Activated CD8-positive, alpha-beta memory T cell treated with anti-CD3 and anti-CD28 coated beads for 48 hours (primary cell): Measurements from ENCODE around the gene PITPNM3.

Experiments used
- DNase-seq, 3 experiments: peaks; one replicate each; pipeline ENCODE4 v3.0.0-alpha.2; 2020; ENCODE audit warnings: low read depth in 2 of 3, low spot score in 2 of 3

Gene PITPNM3

DNA sequence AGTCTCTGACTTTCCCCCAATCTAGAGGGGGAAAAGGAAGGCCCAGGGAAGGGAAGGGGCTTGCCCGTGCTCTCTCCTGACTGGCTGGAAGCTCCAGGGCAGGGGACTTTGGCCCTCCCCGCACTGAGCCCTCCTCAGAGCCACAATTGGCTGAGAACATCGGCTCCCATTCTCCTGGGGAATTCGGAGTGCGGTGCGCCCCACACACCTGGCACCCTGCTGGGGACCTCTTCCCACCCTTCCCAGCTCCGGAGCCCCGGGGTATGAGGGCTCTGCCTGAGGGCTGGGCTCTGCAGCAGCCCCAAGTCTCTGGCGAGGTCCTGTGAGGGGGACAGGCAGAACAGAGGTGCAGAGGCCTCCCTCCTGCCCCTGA is 76.1 kb downstream of the PITPNM3 start:
- DNase-seq: no peak

DNA sequence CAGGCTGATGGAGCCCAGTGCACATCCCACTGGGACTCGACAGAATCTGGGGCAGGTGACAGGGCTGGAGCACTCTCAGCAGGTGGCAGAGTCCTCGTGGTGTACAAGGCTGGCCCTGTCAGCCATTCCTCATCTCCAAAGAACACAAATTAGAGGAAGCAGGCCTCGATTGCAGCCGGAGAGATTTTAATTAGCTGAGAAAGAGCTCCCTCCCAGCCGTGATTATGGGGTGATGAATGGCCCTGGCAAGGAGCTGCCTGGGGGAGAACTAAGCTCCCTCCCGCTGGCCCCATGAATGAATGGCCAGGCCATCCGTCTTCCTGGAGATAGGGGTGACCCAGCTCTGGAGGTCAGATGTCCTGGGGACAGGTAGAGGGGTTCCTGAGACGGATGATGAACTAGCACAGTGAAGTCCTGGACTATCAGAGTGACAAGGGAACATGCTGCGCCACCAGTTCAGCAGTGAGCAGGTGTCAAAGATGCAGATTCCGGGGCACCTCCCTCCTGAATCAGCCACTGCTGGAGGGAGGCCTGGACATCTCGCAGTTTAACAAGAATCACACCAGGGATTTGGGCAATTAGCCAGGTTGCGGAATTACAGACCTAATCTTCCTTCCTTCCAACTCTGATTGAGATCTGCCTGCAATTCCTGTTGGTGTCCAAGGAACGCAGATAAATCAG is 76.6 kb downstream of the PITPNM3 start:
- no peak for DNase-seq

DNA sequence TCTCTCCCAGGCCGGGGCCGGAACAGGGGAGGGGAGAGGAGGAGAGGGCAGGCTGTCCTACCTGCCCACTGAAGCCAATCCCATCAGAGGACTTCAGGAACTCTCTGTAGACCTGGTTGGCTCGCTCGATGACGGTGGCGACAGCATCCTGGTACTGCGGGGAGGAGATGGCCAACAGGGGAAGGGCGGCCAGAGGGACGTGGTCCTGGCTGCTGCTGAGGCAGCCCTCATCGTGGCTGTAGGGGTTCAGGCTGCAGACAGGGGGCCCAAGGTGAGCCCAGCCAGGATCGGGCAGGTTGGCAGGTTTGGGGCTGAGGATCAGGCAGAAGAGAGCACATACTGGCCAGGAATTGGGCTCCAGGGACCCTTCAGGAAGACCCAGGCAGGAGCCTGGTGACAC is 77.9 kb downstream of the PITPNM3 start:
- DNase-seq: no peak

DNA sequence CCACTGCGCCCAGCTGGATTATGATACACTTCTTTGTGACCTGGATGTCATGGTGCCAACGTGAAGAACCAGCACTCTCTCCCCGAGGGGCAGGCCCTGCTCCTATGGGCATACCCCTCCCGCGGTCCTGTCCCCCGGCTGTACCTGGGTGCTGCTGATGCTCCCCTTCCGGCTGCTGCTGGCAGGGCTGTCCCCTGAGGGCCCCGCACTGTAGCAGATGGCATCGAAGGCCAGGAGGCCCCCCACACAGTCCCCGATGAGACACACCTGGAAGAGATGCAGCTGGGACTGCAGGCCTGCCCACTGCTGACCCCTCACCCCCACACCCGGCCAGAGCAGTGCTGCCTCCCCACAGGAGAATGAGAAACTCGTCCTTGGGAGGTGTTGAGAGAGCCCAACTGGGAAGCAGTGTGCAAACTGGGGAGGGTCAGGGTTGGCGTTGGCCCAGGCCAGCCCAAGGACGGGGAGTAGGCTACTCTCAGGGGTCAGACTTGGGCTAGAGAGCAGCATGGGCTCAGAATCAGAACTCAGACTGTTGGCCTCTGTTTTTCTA is 78.4 kb downstream of the PITPNM3 start:
- no peak for DNase-seq

DNA sequence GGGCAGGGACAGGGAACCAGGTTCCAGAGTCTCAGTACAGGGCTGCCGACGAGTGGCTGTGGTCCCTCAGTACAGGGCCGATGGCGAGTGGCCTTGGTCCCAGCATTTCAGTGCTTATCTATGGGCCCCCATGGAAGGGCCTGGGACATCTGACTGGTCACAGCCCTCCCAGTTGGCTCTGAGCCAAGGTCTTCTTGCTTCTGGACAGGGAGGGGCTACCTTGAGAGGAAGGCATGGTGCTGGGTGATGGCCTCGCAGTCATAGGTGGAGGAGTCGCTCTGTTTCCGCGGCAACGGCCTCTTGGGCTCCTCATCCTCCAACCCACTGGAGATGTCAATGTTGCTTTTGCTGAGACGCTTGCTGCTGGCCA is 79.6 kb downstream of the PITPNM3 start:
- no peak for DNase-seq

DNA sequence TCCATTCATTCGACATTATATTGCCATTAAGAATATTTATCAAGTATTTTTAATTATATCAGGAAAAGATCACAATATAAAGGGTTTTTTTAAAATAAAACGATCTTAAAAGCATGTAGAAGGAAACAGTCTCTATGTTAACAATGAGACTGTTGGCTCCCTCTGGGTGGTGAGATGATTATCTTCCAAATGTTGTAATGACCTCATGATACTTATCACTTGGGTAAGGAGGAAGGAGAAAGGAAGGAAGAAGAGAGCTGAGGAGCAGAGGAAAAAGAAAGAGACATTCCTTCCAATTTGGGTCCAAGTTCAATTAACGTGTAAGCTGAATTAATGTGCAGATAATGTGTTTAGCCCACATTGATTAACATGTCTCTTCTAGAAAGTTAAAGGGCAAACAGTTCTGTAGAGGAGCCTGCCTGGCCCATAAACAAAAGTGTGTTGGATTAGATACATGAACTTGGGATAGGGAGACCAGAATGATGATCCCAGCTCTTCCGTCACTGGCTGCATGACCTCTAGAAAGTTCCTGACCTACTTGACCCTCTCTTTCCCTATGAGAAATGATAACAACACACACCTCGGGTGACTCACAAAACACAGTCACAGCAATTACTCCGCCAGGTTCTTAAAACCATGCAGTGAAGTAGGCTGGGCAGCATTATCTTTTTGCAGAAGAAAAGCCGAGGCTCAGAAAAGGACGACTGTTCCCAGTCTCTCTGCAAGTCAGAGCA is 80.1 kb downstream of the PITPNM3 start:
- DNase-seq: no peak

DNA sequence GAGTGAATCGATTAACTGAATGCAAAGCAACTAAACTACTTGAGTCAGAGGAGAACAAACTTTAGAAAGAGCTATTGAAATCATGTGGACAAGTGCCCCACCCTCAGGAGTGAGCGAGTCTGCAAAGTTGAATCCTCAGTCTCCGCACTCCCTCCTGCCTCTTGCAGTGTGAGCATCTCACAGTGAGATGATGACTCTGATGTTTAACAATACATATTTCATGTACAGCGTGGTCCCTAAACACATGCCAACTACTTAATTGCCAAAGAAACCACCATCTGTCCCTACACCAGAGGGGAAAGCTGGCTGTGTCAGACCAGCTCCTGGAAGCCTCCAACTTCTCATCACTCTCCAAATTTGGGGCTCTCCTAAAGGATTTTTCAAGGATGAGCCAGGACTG is 80.9 kb downstream of the PITPNM3 start:
- no peak for DNase-seq

DNA sequence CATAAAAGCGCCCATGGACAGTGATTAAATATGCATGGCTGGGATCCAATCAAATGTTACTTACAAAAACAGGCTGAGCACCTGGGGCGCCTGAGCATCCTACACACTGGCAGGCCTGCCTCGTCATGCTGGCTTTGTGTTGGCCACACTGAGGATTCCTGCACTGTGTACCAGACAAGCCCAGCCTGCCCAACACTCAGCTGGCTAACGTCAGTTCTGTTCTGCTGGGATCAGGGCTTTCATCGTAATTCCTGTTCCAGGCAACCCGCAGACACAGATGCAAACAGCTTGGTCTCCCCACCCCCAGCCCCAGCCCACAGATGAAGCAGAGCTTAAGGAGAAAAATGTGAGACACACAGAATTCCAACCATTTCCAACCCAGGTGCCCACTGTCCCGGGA is 81.4 kb downstream of the PITPNM3 start:
- no peak for DNase-seq

DNA sequence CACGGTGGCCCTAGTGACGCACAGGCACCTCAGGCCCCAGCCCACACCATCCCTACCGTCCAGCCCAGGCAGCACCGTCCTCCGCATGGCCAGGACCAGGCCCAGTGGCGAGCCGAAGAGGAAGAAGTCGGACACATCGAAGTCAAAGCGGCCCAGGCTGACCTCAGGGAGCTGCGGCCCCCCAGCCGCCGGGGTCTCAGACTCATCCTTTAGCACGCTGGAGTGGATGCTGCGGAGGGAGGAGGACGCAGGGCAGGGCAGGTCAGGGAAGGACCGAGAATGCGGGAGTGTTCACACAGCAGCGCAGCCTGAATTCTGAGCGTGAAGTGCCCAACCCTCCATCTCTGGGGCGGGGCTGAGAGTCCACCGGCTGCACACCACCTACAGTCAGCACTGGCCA is 82.0 kb downstream of the PITPNM3 start:
- no peak for DNase-seq

DNA sequence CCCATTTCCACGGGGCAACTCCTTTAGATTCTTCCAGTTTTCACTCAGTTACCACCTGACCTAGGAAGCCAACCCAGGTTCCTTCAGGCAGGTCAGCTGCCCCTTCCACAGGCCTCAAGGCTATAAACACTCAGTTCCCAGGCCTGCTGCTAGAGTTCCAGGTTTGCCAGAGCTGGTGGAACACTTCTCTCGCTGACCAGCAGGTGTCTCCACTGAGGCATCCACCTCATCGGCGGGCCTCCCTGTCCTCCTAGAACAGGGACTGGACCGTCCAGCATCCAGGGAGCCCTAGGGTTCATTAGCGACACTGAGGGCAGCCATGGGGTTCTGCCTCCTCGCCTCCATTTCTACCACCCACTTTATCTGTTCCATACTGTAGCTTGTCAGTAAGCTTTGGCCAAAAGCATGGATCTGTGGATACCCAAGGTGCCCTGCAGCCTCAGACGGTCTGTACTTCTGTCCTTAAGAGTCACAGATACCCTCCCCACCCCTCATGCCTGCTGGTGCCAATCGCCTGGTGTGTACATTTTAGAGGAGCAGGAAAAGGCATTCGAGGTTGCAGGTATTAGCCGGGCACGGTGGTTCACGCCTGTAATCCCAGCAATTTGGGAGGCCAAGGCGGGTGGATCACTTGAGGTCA is 83.1 kb downstream of the PITPNM3 start:
- peak in 2 of 3 experiments; percentile 56 to 60 for DNase-seq

DNA sequence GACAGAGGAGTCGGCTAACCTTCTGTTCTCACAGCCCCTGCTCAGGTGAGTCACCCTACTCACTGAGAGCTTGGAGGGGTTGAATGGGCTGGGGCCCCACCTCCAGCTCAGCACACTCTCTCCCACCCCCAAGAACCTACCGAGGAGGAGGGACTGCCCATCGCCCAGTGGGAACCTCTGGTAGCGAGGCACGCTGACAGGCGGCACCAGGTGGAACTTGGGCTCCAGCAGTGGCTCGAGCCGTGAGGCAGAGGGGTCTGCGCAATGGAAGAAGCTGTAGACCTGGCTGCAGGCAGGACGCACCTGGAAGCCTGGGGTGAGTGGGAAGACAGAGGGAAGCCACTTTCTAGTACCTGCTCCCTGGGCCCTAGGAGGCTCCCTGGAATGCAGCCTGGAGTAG is 83.8 kb downstream of the PITPNM3 start:
- no peak for DNase-seq

DNA sequence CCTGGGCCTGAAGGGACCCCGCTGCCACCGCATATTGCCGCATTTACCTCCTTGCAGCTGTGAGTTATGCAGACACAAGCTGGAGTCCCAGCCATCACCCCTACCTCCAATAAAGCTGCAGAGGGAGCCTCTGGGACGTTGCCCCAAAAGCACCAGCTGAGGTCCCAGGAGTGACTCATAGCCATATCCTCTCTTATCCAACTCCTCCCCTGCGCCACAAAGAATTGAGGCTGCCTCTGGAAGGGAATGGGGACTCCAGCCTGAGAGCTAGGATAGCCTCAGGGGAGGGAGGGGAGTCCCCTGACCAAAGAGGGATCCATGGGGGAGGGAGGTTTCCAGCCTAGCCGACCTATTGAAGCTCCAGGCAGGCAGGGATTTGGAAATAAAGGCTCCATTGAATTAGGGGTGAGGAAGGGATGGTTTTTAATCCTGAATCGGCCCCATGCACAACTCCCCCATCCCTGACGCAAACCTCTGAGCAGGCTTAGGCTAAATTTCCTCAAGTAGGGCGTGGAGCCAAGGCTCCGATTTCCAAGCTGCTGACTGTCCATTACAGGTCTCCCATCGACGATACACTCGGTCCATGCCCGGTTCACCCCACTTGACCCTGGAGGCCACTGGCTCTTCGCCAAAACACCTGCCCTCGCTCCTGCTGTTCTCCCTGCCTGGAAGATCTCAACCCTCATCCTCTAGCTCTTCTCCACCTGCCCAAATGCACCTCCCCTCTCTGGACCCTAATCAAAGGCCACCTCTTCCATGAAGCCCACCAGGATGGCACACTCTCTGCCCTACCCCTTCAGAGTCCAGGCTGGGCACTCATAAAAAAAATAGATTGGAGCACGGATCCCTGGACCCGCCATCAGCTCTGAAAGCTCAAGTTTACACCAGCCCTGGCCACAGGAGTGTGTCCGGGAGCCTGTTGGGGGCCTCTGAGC is 84.6 kb downstream of the PITPNM3 start:
- DNase-seq: no peak

DNA sequence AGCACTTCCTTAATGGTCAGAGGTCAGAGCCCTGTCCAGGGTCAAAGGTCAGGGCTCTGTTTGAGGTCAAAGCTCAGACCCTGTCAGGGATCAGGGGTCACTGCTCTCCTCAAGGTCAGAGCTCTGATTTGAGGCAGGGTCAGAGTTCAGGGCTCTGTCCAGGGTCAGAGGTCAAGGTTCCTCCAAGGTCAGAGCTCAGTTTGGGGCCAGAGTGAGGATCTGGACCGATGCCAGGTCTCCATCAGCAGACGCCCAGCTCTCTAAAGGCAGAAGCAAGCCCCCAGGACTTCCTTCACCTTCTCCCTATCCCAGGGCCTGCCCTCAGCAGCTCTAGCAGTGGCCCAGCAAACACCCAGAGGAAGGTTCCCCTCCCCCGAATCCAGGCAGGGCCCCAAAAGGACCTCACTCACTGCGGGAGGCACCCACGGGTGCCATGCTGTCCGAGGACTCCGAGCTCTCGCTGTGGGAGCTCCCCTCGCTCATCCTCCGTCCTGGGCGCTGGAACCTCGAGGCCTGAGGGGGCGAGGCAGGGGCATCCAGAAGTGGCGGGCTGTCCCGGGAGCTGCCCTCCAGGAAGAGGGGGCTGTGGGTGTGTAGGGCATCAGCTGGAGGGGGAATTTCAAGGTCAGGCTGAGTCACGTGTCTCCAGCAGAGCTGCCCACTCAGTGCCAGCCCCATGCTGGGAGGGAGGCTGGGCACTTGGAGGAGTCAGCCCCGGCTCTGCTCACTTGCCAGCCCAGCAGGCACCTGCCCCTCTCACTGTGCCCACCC is 85.4 kb downstream of the PITPNM3 start:
- DNase-seq: no peak

DNA sequence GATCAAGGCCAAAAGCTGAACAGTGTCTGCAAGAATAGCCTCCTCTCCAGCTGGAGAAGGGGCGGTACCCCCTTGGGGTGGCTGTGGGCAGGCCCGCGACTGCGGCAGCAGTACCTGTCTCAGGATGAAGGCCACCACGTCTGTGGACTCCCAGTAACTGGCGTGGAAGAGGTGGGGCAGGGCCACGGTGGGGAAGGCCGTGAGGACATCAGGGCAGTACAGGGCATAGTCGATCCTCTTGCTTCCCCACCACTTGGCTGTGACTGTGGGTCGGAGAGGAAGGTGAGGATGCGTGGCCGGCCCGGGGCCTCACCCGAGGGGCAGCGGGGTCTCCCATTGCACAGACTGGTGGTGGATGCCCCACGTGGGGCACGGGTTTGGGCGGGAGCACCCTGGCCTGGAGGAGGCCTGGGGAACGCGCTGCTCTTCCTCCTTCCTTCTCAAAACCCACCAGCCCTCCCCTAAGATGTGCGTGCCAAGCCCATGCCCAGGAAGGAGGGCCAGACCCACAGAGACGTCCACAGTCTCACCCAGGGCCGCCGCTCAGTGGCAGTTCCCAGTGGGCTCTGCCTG is 86.1 kb downstream of the PITPNM3 start:
- no peak for DNase-seq

DNA sequence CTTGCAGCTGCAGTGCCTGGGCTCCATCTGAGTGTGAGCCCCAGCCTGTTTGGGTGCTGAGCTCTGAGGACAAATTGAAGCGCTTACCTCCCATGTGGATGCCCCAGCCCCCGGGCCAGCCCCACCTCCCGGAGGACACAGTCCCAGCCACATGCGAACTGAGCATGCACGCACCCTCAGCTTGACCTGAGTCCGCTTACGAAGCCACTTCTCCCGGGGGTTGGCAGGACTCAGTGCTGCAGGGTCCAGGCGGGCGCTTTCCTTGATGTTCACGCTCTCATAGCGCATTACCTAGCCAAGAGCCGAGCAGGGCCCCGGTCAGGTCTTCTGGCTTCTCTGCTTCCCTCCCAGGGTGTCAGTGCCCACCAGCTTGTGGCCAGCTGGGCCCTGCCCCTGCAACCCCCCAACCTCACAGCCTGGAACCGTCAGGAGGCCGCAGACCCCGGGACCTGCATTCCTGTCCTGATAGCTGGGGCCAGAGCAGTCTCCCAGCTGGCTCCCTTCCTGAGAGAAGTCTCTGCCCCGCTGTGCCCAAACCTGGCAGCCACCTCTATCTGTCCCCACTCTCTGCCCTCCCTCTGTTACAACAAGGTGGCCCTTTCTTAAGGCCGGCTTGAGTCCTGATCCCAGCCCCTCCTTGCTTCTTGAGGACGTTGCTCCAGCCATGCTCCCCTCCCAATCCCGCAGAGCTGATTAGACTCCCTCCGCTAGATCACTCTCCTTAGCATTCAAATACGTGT is 88.1 kb downstream of the PITPNM3 start:
- no peak for DNase-seq

DNA sequence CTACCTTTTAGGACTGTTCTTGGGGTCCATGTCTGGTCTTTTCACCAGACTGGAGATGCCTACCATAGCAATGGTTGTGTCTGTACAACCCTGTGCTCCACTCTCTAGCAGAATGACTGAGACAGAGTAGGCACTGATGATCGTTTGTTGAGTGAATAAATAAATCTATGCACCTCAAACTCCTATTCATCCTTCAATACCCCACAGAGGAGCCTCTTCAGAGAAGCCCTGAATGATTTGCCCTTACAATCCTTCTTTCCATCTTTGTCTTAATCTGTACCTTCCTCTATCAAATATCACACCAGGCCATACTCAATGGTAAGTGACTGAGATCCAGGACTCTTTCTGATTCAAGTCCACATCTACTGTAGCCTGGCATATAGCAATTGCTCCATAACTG is 88.8 kb downstream of the PITPNM3 start:
- no peak for DNase-seq

DNA sequence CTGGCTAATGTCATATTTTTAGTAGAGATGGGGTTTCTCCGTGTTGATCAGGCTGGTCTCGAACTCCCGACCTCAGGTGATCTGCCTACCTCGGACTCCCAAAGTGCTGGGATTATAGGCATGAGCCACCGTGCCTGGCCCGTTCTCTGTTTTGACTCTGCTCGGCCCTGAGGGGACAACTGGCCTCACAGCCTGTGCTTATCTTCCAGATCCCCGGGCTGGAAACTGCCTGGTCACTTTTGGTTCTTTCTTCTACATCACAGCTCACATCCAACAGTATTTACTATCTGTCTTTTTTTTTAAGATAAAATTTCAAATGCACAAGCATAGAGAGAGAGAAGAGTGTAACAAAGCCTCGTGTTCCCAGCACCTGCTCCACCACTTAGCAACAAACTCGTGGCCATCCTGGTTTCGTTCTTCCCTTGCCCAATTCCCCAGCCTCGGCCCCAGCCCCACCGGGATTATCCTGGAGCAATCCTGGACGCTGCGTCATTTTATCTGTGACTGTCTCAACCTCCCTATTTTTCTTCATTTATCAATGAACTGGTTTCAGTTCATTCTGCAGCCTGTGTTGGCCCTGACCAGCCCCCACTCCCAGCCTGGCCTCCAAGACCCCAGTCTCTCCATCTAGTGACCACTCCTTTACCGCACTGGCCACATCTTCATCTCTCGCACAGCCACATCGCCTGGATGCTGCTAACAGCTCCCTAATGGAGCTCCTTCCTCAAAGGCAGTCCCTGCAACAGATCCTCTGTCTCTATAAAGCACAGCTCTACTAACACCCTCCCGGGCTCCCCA is 91.0 kb downstream of the PITPNM3 start:
- no peak for DNase-seq

DNA sequence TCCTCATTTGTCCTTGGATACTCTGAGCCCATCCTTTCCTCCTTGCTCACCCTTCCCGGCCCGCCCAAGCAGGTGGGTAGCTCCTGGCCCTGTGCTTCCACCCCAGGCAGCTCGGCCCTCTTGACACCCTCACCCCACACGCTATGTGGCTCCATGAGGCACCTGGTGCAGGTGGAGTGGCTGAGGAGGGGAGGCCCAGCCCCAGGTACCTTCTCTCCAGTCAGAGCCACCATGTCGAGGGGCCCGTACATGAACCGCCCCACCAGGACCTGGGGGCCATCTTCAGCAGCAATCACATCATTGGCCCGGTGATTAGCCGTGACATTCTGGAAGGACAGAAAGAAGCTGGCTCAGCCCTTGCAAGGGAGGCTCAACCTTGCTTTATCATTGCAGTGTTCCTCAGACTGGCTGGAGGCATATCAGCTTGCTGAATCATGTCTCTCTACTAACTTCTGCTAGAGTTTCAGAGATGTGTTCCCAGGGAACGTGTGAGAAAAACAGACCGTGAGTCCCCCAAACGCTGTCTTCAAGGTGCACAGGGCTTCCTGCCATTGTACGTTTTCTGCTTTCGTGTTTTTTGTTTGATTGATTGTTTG is 91.8 kb downstream of the PITPNM3 start:
- DNase-seq: no peak
